Endothelial cell of umbilical vein (primary cell): ENCODE data around the gene SAT2. TPM values are rescaled to one million over a fixed set of nuclear protein-coding genes. Genes with fewer than 3 reads are reported as not detected.

Experiments
- BruUV-seq: library from RNA; stranded (reverse); fragments of 400-500 nt; replicated peaks from 2 replicates; lab custom pipeline; 2021; lab: Mats Ljungman, UMichigan
- CTCF ChIA-PET: fragments of 300-600, 350-600 bp; sonication (Branson Sonifier 250); formaldehyde crosslinking; loops from one replicate; lab custom pipeline; 2021; ENCODE audit warnings: antibody characterized with exemption, inconsistent platforms; lab: Charles Lee
- POLR2A ChIA-PET: fragments of 300-600, 350-600 bp; sonication (Branson Sonifier 250); formaldehyde crosslinking; loops from one replicate; lab custom pipeline; 2021; ENCODE audit warnings: antibody characterized with exemption, inconsistent platforms; lab: Charles Lee
- DNase-seq: peaks from one replicate; pipeline ENCODE4 v3.0.0-alpha.2; 2011; ENCODE audit warnings: low read depth, low spot score
- FAIRE-seq: peaks from 2 replicates; lab custom pipeline; 2011; peaks lifted over from hg19 to GRCh38; lab: Jason Lieb, UNC
- H2AFZ ChIP-seq: 2 replicates; pipeline ENCODE4 v1.6.0; 2012; ENCODE audit warnings: low read depth, low read length, control low read depth, inconsistent platforms
- H3K27ac ChIP-seq: 2 replicates; pipeline ENCODE4 v1.5.1; 2011; ENCODE audit warnings: low read depth, mild to moderate bottlenecking, control low read depth, low read length, moderate library complexity; ENCODE audit not compliant: insufficient read depth
- H3K27me3 ChIP-seq, 2 experiments: 2 replicates each; pipeline versions ENCODE4 v1.6.0 to v1.6.1; 2011; ENCODE audit warnings: low read length in 2 of 2, mixed read lengths in 1 of 2; ENCODE audit not compliant: control insufficient read depth in 2 of 2, insufficient read depth in 2 of 2
- H3K36me3 ChIP-seq, 2 experiments: 2 replicates in 1 of 2; 3 replicates in 1 of 2; pipeline ENCODE4 v1.5.1; 2011; ENCODE audit warnings: low read length in 2 of 2, mild to moderate bottlenecking in 1 of 2, moderate library complexity in 1 of 2; ENCODE audit not compliant: control insufficient read depth in 2 of 2, insufficient read depth in 2 of 2; ENCODE audit errors: extremely low read depth in 1 of 2
- H3K4me1 ChIP-seq: 3 replicates; pipeline ENCODE4 v1.5.1; 2011; ENCODE audit warnings: mild to moderate bottlenecking, low read length; ENCODE audit not compliant: control insufficient read depth, insufficient read depth; ENCODE audit errors: extremely low read depth
- H3K4me2 ChIP-seq: 2 replicates; pipeline ENCODE4 v1.6.1; 2011; ENCODE audit warnings: low read length, control low read depth, mixed read lengths; ENCODE audit not compliant: insufficient read depth
- H3K4me3 ChIP-seq, 3 experiments: fragments of 200-600 bp in 1 of 3; sonication (generic), shearing (Covaris generic) in 1 of 3; replicated peaks in 1 of 3; 2 replicates each; pipeline ENCODE4 v1.5.1; 2011 to 2016; ENCODE audit warnings: control low read depth in 3 of 3, low read length in 3 of 3, mild to moderate bottlenecking in 2 of 3, inconsistent platforms in 1 of 3, low read depth in 1 of 3, moderate library complexity in 1 of 3; ENCODE audit not compliant: insufficient read depth in 1 of 3
- H3K79me2 ChIP-seq: 2 replicates; pipeline ENCODE4 v1.6.0; 2012; ENCODE audit warnings: low read length, inconsistent platforms; ENCODE audit not compliant: control insufficient read depth, insufficient read depth
- H3K9ac ChIP-seq: replicated peaks from 2 replicates; pipeline ENCODE3; 2011; ENCODE audit warnings: low read length, control low read depth; ENCODE audit not compliant: insufficient read depth; ENCODE audit errors: extremely low read depth
- H3K9me1 ChIP-seq: replicated peaks from 3 replicates; pipeline ENCODE4 v1.6.0; 2011; ENCODE audit warnings: mild to moderate bottlenecking, low read length; ENCODE audit not compliant: control insufficient read depth, insufficient read depth; ENCODE audit errors: extremely low read depth
- H3K9me3 ChIP-seq: replicated peaks from 2 replicates; pipeline ENCODE4 v1.5.1; 2012; ENCODE audit warnings: low read length, inconsistent platforms; ENCODE audit not compliant: control insufficient read depth, insufficient read depth
- H4K20me1 ChIP-seq: replicated peaks from 2 replicates; pipeline ENCODE3; 2011; ENCODE audit warnings: mild to moderate bottlenecking, low read length; ENCODE audit not compliant: control insufficient read depth, insufficient read depth; ENCODE audit errors: extremely low read depth
- CTCF ChIP-seq, 2 donors: IDR thresholded peaks; 1 replicate in 1 of 2; 2 replicates in 1 of 2; pipeline ENCODE4 v1.5.1; 2011; ENCODE audit warnings: low read length in 2 of 2, mild to moderate bottlenecking in 2 of 2, moderate library complexity in 2 of 2, control low read depth in 1 of 2, inconsistent platforms in 1 of 2, low read depth in 1 of 2; ENCODE audit not compliant: insufficient read depth in 1 of 2; ENCODE audit errors: extremely low read depth in 1 of 2
- EZH2 ChIP-seq: IDR thresholded peaks from 2 replicates; pipeline ENCODE4 v1.6.1; 2012; ENCODE audit warnings: borderline replicate concordance, low read depth, mild to moderate bottlenecking, moderate library complexity, low read length, inconsistent platforms; ENCODE audit not compliant: severe bottlenecking
- FOS ChIP-seq: IDR thresholded peaks from 2 replicates; pipeline ENCODE4 v1.6.1; 2011; ENCODE audit warnings: mild to moderate bottlenecking, low read length, moderate library complexity, borderline replicate concordance; ENCODE audit not compliant: insufficient read depth
- GATA2 ChIP-seq: IDR thresholded peaks from 2 replicates; pipeline ENCODE4 v1.7.0; 2011; ENCODE audit warnings: low read depth, mild to moderate bottlenecking, moderate library complexity, mixed read lengths, low read length; ENCODE audit not compliant: insufficient read length, insufficient read depth
- JUN ChIP-seq: IDR thresholded peaks from 2 replicates; pipeline ENCODE4 v1.6.1; 2011; ENCODE audit warnings: borderline replicate concordance, low read depth; ENCODE audit not compliant: insufficient read length, insufficient read depth
- MAX ChIP-seq: IDR thresholded peaks from 2 replicates; pipeline ENCODE4 v1.6.1; 2011; ENCODE audit not compliant: insufficient read depth, insufficient read length
- MYC ChIP-seq: IDR thresholded peaks from one replicate; pipeline ENCODE4 v1.6.1; 2011; ENCODE audit warnings: mild to moderate bottlenecking, low read depth, low read length
- POLR2A ChIP-seq: IDR thresholded peaks from 2 replicates; pipeline ENCODE4 v1.6.1; 2012; ENCODE audit warnings: low read depth, mild to moderate bottlenecking, control low read depth, low read length
- POLR2AphosphoS5 ChIP-seq: IDR thresholded peaks from 2 replicates; pipeline ENCODE4 v1.6.1; 2012; ENCODE audit warnings: low read depth, mild to moderate bottlenecking, control low read depth, low read length, moderate library complexity; ENCODE audit not compliant: insufficient read depth
- dilution Hi-C: fragments of 300-500 bp; cut with MboI; formaldehyde crosslinking; loops from one replicate; pipeline ENCODE4 v1.15.0; 2019; ENCODE audit warnings: low sequenced_read_pairs; ENCODE audit not compliant: extremely low pct_ligation_motif_present
- intact Hi-C: fragments of 100-400 bp; cut with micrococcal nuclease; formaldehyde crosslinking; loops from one replicate; pipeline ENCODE4 v1.10.0; 2022
- polyA plus RNA-seq, 4 experiments: library from polyadenylated mRNA; depleted of rRNA in 3 of 4; stranded (reverse) in 3 of 4; unstranded in 1 of 4; fragments of >200 nt; gene quantifications; 2 replicates each; pipeline versions ENCODE4 v1.2.1 to v1.2.3, GENCODE V29; 2011 to 2012; ENCODE audit warnings: missing spikeins in 1 of 4
- total RNA-seq: library from RNA; stranded (reverse); gene quantifications from 2 replicates; pipeline ENCODE4 v1.2.3, GENCODE V29; 2021

SAT2 gene
- total and polyA plus RNA-seq, 2 donors (not counting 3 experiments of a cell fraction or from before 2014, with no cell fraction given), result 38.0 to 51.8 TPM

GRCh38 chr17:7667656-7668406 is 40.2 kb upstream of the SAT2 start:
- Histone ChIP-seq H3K36me3 (peaks cover 8 to 29% of the 10 kb centered on the region in 2 experiments), H4K20me1 (no peaks in the 10 kb centered on the region), H3K9me3 (no peaks in the 10 kb centered on the region), H2AFZ (no peak overlapping the region), H3K4me1 (no peaks in the 10 kb centered on the region), H3K79me2 (no peaks in the 10 kb centered on the region), H3K27me3 (no peaks in the 10 kb centered on the region), H3K4me2 (no peak overlapping the region), H3K27ac (no peak overlapping the region), H3K4me3 (no peak overlapping the region), H3K9me1 (no peaks in the 10 kb centered on the region), H3K9ac (no peak overlapping the region)
- no peak for TF ChIP-seq POLR2AphosphoS5
- no peak for TF ChIP-seq POLR2A
- TF ChIP-seq JUN, result no peak
- no peak for TF ChIP-seq CTCF (IDR thresholded peaks at IDR 0.05; ENCODE audit: extremely low read depth in 1 of 2, insufficient read depth in 1 of 2, low read depth in 1 of 2, low read length in 2 of 2)
- TF ChIP-seq EZH2, result no peak
- TF ChIP-seq GATA2, result no peak
- no peak for TF ChIP-seq MYC
- TF ChIP-seq FOS, result no peak
- TF ChIP-seq MAX, result no peak
- FAIRE-seq (no peak), DNase-seq (no peak)
- no TSS peak for BruUV-seq
- dilution Hi-C loops (no loop called here), intact Hi-C loops (no loop called here)
- CTCF ChIA-PET, result interaction anchor here (0.8 to 1.5 kb wide), 6 partner anchors 9 to 322 kb away, joined by 3 to 5 read pairs (median 3); partner anchors contain the start of genes TP53 and WRAP53
- POLR2A ChIA-PET, result no interaction called here
